GM19468 (cell line): ENCODE data around the gene ATP1A2.
"Not testable (repeated sequence)": the region's sequence is repeated elsewhere in the genome, so short reads cannot be mapped to it uniquely, and the experiment has no call there.

ENCODE experiments used
- ATAC-seq: cut with Tn5 transposase; IDR thresholded peaks from one replicate; pipeline ENCODE4 v1.9.1; 2021; ENCODE audit warnings: mild to moderate bottlenecking, moderate library complexity, moderate number of reproducible peaks; ENCODE audit not compliant: unreplicated experiment; ENCODE audit errors: extremely low read depth

ATP1A2 gene

DNA sequence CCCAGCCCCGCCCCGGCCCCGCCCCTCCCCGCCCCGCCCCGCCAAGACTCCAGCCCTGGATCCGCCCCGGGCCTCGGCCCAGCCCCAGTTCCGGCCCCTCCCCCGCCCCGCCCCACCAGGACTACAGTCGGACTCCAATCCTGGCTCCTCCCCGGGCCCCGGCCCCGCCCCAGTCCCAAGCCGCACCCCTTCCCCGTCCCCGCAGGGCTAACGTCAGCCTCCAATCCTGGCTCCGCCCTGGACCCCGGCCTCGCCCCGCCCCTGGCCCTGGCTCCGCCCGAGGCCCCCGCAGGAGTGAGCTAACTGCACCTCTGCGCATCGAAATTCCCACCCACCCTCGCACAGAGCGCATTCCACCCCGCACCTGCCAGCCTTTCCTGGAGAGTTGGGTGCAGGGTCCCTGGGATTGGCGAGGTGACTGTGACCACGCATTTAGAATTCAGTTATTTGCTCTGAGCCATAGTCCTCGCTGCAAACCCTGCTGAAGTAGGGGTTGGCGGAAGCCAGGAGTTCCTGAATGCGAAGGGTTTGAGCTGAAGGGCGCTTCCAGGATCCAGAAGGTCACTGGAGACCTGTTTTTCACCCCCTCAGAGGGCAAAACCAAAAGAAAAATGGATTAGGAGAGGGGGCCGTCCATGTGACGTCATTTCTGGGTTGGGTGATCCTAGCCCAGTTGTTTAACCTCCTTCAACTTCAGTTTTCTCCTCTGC is 16.6 kb upstream of the ATP1A2 start:
- peak; percentile 78 for ATAC-seq

DNA sequence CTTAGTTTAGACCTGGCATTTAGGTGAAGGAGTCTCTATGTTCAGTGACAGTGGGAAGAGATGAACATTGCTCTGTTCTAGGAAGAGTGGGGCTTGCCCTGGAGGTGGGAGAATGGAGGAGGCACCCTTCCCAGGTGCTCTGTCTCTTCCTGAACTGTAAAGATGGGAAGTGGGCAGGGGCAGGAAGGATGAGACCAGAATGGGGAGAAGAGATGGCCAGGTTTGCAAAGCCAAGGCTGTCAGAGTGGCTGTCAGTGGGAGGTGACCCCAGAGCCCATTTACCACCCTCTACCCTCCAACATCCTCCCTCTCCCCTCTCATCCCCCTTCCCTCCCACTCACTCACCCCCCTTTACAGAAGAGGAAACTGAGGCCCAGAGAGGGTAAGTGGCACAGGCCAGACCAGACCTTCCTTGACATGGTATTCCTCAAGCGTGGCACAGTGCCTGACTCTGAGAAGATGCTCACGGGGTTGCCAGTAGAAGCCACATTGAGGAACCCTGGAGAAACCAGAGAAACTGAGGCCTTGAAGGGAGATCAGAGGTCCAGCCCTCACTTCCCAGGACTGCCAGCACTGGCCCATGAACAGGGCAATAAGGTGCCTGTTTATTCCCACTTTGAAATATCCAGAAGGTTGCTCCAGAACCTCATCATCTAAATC is 15.7 kb upstream of the ATP1A2 start:
- no peak for ATAC-seq

DNA sequence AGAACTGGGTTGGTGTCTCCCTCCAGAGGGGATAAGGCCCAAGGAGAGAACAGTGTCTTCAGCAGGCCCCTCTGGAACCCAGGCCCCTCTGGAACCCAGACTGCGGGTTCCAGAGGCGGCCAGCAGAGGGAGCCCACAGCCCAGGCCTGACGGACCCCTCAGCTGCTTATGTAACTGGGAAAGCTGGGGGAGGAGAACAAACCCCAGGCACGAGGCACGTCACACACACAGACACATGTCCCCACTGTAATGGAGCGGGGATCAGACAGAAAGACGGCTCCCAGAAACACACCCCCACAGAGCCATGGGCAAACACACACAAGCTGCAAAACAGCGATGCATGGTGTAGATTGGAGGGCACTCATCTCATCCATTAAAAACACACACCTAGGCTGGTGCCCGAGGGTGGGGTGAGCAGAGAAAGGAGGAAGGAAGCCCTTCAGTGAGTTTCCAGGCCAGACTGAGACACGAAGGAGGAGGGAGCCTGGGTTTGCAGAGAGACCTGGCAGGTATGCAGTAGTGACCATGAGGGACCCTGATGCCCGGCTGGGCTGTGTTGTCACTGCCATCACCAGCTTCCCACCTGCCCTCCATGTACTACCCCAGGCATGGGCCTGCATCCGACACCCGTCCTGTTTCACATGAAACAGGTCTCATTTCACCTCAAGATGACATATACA is 14.4 kb upstream of the ATP1A2 start:
- ATAC-seq: no peak

DNA sequence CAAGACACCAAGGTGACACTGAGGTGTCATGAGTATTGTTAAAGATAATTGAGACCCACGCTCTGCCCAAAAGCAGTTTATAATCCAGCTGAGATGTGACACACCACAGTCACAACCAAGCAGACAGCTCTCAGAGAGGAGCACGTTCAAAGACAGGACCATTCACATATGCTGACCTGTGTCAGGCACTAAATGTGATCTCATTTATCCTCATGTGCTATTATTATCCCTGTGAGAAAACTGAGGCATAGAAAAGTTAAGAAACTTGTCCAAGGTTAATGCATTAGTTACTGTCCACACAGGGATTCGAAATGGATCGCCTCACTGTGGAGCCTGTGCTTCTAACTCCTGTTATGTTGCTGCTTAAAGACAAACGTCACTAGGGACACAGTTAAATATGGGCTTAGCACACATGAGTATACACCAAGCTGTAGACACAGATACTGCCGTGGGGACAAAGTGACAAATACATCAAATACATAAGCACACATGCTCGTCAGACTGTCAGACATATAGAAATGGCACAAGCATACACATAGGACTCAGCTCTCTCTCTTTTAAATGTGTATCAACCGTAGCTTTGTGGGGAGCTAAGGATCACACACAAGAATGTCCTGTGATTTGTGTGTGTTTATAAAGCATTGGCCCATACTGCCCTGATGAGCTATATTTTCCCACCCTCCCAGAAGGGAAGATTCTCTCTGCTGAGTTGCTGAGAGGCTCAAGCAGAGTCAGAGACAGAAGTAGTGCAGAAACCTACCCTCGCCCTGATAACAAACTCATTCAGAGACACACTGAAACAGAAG is 13.6 kb upstream of the ATP1A2 start:
- ATAC-seq: no peak

DNA sequence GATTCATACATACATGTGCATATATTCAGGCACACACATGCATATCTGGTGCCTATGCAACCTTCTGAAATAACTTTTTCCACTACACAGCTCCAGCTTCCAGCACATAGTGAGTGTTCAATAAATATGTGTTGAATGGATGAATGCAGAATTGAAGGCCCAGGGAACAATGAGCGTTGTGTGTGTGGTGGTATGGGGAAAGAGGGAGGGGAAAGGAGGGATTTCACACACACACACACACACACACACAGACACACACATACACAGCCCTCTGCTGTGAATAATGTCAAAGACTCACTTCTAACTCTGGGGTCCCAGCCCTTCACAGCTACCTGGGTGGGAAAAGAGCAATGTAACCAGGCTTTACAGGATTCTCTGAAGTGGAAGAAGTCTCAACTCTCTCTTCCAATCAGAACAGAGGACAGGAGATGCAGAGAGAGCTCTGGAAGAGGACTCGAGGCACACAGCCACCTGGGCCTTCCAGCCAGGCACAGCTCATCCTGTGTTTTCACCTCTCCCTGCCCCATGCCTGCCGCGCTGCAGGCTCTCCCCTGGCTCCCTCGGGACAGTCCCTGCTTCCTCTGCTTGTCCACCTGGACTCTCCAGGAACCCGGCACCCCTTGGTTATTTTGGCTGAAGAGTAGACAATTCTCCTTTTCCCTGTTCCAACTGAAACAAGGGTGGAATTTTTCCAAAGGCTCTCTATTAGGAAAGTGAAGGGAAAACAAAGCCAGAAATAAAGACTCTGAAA is 11.7 kb upstream of the ATP1A2 start:
- ATAC-seq: no peak

DNA sequence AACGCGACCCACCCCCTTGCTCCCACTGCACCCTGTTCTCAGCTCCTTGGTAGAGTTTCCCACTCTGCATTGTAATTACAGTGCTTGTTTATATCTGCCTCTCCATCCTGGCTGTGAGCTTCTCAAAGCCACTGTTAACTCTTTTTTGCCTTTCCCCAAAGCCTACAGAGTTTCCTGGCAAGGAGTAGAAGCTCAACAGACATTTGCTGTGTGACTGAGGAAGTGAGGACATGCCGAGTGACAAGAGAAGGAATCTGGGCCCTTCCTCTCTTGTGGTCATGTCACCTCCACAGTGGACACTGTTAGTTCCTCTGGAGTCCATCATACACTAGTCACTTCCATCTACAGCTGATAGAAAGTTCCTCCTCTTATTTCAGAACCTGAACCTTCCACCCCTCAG is 11.1 kb upstream of the ATP1A2 start:
- no peak for ATAC-seq

DNA sequence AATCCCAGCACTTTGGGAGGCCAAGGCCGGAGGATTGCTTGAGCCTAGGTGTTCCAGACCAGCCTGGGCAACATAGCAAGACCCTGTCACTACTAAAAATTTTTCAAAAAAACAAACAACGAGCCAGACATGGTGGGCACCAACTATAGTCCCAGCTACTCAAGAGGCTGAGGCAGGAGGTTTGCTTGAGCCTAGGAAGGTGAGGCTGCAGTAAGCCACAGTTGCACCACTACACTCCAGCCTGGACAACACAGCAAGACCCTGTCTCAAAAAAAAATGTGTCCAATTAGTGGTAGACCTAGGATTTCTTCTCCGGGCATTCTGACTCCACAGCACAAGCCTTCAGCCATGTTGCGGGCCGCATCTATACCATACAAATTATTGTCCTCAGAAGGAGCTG is 10.4 kb upstream of the ATP1A2 start:
- no peak for ATAC-seq

DNA sequence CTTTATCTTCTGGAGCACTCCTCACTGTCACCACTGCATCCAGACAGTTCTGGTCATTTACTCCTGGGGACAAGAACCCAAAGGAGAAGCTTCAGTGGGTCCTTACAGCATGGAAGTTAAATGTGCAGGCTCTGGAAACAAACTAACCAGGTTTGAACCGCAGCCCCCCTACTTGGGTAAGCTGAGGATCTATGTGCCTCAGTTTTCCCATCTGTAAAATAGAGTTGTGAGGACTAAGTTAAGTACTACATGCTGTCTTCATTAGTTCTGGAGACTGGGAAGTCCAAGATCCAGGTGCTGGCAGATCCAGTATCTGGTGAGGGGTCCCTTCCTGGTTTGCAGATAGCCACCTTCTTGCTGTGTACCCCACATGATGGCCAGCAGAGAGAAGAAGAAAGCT is 8.0 kb upstream of the ATP1A2 start:
- no peak for ATAC-seq

DNA sequence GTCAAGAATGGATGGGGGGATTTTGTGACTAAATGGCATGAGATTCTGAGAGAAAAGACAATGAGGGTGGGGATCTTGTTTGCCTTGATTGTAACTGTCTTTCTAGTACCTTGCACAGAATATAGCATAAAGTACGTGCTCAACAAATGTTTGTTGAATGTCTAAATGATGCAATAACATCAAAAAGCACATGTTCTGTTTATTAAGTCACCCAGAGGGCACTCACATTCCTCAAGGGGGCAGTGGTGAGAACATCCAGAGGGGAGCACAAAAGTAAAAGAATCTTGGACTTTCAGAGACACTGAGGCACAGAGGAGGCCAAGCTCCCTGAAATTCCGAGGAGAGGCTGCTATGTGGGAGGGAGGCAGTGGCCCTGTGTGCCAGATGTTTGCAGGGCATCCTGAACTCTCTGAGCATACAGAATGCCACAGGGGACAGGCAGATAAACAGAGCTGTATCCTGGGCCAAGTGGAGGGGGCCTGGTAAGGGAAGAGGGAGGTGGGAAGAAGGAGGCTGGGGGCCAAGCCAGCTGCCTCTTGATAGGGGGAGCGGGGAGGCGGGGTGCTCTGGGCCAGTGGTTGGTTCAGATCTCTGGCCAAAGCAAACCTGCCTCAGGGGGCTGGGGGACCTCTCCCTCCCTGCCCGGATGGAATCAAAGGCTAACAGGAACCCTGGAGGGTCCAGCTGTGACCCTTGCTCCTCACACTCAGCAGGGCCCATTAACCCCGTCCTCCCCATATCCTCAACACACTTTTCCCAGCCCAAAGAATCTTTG is 6.5 kb upstream of the ATP1A2 start:
- ATAC-seq: no peak

DNA sequence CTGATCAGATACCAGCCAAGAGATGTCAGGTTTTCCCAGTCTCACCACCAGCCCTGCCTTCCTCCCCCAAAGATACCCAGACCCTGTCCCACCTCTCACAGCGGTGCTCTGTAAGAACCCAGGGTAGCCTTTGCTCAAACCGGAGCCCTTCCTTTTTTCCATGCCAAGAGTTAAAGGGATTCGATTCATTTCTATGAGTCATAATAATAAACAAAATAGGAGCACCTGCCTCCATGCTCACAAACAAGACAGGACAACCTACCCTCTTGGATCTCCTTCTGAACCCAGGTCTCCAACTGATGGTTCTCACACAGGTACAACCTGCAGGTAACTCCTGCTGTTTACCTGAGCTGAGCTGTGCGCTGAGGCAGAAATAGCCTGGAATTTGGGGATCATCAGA is 5.9 kb upstream of the ATP1A2 start:
- ATAC-seq: no peak

DNA sequence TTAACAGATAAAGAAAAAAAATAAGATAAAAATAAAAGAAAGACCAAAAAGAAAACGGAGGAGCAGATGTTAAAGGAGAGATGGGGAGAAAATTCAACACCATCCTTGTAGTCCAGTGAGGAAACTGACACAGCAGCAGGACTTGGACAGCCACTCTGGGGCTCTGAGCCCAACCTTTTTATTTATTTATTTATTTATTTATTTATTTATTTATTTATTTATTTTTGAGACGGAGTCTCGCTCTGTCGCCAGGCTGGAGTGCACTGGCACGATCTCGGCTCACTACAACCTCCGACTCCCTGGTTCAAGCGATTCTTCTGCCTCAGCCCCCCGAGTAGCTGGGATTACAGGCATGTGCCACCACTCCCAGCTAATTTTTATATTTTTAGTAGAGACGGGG is 4.1 kb upstream of the ATP1A2 start:
- not testable (repeated sequence) for ATAC-seq

DNA sequence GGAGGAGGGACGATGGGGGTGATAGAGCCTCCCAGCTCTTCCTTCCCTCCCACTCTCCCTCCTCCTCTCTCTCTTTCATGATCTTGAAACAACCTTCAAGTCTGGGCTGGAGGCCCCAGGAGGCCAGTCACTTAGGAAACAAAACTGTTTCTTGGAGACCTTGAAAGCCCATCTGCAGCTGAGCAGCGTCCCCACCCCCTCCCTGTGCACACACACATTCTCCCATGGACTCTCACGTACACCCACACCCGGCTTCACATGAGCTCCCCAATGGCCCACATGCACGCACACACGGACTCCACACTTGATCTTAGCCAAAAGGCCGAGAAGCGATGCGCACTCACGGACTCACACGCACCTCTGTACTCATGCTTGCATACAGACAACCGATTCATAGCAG is 3.2 kb upstream of the ATP1A2 start:
- ATAC-seq: no peak

DNA sequence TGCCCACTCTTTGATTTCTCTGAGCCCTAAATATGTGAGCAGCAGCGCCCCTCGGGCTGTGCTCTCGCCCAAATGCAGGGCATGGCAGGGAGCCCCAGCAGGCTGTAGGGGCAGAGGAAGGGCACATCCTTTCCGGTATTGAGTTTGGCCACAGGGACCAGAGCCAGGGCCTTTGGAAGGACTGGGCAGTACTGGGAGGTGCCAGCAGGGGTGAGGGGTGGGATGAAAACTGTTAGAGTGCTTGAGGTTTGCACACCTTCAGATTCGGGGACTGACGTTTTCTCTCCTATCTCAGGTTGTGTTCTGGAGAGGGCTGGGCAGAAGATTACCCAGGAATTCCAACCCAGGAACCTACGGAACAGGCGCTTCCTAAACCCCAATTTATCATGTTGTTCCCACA is 2.2 kb upstream of the ATP1A2 start:
- ATAC-seq: no peak

DNA sequence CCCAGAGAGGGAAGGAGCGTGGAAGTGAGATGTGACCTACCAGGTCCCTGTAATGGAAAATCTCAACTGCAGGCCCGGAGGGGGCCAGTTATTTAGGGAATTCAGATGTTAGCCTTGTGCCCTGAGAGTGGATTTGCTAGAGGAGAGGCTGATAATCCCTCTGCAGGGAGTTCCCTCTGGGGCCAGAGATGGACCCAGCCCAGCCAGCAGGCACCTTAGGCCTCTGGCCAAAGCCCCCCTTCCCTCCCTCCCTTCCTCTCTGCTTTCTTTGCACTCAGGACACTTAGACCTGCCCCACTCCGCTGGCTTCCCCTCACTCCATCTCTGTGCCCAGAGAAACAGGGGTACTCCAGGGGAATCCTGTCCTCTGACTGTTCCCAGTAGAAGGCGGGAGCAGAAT is 1.5 kb upstream of the ATP1A2 start:
- ATAC-seq: no peak

DNA sequence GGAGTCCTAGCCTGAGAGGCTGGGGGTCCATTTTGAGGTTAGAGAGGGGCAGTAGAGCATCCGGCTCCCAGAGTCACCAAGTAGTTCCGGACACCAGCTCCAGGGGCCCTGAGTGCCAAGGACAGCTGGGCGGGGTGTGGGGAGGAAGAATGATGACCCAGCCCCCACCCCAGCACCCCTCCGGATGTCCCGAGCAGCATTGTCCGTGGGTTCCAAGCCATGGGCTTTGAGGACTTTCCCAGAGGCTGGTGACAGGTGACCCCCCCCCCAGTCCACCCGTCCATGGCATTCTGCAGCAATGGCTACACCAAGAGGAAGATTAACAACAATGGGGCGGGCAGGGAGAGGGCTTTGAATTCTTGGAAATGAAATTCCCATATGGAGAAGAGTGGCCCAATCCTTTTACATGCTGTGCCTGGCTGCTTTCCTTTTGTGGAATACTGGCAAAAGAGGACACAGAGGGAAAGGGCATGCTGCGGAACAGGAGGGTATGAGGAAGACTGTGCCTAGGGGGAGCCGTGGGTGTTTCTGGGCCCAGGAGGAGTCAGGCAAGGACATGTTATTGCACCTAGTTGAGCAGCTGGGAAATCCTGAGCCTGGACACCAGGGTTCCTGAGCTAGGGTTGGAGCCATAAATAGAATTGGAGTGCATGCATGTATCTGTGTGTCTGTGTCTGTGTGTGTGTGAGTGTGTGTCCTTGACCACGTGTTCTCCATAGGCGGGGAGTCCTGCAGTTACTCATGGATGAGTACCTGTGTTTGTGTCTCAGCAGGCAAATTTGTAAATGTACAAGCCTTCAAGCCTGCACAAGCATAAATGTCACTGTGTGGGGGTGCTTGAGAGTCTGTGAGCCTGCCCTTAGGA is 956 bp downstream of the ATP1A2 start:
- no peak for ATAC-seq

DNA sequence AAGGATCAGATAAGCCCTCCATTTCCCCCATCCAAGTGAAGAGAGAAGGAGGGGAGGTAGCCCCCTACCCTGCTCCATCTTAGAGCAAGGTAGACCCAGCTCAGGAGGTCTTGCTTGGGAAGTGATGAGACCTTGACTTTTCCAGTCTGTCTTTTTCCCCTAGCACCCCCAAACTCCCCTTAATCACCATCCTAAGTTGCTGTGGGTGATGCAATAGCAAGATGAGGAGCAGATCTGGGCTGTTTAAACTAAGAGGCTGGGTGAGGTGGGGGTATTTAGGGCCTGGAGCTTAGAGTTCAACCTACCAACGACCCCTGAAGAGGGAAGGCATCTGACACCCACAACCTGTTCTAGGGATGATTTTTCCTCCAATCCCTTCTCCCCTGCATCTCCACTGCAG is 1.7 kb downstream of the ATP1A2 start:
- ATAC-seq: no peak

DNA sequence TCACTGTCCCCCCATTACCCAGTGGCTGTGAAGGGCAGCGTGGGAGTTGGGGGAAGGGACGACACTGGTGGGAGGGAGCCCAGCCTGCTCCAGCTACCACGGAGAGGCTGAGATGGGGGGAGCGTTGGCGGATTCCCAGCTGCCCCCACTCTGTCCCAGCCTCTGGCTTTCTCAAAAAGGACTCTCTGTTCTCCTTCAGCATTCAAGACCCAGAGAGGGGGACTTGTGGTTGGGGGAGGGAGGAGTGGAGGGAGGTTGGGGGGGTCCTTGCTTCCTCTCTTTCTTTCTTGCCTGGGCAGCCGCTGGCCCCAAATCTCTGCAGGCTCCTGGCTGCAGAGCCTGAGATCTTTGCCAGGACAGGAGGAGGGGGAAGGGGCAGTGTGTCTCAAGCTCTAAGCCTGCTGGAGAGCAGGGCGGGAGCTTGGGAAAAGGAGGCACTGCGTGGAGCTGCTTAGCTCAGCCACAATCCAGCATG is 2.2 kb downstream of the ATP1A2 start:
- ATAC-seq: no peak

DNA sequence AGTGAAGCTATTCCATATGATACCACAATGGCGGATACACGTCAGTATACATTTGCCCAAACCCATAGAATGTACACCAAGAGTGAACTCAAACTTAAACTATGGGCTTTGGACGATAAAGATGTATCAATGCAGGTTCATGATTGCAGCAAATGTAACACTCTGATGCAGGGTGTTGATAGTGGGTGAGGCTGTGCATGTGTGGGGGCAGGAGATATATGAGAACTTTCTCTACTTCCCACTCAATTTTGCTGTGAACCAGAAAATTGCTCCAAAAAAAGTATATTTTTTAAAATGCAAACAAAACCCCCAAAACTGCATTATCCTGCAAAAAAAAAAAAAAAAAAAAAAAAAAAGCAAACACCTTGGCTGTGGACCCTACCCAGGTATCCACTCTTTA is 3.4 kb downstream of the ATP1A2 start:
- no peak for ATAC-seq
